ENCODE data around the gene AMIGO1. TPM values are rescaled to one million over a fixed set of nuclear protein-coding genes. Genes with fewer than 3 reads are reported as not detected.
A peak's percentile ranks its signal among the peaks of the same experiment; 100 is the strongest.

AMIGO1 gene
- total RNA-seq, 1 donor from 2014 or later, result 5.4 TPM

DNA sequence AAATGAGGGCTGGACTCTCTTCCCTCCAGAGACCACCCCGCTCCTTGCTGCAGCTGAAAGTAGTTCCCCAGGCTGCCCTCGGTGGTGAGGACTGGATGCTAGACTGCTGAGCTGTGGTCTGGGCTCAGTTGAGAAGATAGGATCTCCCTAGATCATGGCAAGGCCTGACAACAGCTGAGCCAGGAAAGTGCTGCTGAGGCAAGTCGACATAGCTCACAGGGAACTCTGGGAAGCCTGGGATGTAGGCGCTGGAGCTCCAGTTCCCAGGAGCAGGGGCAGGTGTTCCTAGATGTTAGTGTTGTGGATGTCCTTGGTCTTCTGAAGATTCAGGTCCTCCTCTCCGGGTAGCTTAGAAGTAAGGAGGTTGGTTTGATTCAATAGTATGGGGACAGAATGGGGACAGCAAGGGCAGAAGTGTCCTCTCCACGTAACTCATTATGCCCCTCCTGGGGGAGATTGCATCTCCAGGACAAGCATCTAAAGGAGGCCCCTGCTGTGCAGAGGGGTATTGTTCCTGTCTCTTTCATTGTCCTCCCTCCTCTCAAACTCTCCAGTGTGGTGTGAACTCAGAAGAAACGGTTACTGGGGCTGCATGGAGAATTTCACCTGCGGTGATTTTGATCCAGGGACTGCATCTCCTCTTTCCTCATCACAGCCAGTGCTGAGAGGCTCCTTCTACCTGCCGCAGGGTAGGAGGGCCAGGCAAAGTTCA is 11.9 kb downstream of the AMIGO1 start:
- no peak overlapping the region for H3K27ac Mint-ChIP-seq (ENCODE audit: unreplicated experiment)
- H3K9me3 Mint-ChIP-seq (ENCODE audit: unreplicated experiment), result no peaks in the 10 kb centered on the region
- H3K27me3 Mint-ChIP-seq (ENCODE audit: unreplicated experiment), result no peaks in the 10 kb centered on the region
- TF ChIP-seq CTCF (IDR thresholded peaks at IDR 0.05), result no peak
- peaks cover 9% of the 10 kb centered on the region for H3K36me3 Mint-ChIP-seq (ENCODE audit: unreplicated experiment)
- DNase-seq (ENCODE audit: extremely low spot score, unreplicated experiment), result no peak
- H3K4me3 Mint-ChIP-seq (ENCODE audit: unreplicated experiment), result no peak overlapping the region
- H3K4me1 Mint-ChIP-seq (ENCODE audit: unreplicated experiment), result peaks cover 40% of the 10 kb centered on the region

DNA sequence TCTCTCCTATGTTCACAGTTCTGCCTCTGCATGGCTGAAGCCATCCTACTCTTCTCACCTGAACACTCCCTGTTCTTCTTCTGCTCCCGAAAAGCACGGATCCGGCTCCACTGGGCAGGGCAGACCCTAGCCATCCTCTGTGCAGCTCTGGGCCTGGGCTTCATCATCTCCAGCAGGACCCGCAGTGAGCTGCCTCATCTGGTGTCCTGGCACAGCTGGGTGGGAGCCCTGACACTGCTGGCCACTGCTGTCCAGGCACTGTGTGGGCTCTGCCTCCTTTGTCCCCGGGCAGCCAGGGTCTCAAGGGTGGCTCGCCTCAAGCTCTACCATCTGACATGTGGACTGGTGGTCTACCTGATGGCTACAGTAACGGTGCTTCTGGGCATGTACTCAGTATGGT is 13.8 kb downstream of the AMIGO1 start:
- Mint-ChIP-seq H3K9me3 (ENCODE audit: unreplicated experiment) (no peaks in the 10 kb centered on the region), H3K4me1 (ENCODE audit: unreplicated experiment) (peaks cover 34% of the 10 kb centered on the region), H3K27me3 (ENCODE audit: unreplicated experiment) (no peaks in the 10 kb centered on the region), H3K36me3 (ENCODE audit: unreplicated experiment) (peaks cover 9% of the 10 kb centered on the region), H3K4me3 (ENCODE audit: unreplicated experiment) (peak overlapping the region; percentile 95), H3K27ac (ENCODE audit: unreplicated experiment) (no peak overlapping the region)
- TF ChIP-seq CTCF (IDR thresholded peaks at IDR 0.05), result no peak
- no peak for DNase-seq (ENCODE audit: extremely low spot score, unreplicated experiment)

DNA sequence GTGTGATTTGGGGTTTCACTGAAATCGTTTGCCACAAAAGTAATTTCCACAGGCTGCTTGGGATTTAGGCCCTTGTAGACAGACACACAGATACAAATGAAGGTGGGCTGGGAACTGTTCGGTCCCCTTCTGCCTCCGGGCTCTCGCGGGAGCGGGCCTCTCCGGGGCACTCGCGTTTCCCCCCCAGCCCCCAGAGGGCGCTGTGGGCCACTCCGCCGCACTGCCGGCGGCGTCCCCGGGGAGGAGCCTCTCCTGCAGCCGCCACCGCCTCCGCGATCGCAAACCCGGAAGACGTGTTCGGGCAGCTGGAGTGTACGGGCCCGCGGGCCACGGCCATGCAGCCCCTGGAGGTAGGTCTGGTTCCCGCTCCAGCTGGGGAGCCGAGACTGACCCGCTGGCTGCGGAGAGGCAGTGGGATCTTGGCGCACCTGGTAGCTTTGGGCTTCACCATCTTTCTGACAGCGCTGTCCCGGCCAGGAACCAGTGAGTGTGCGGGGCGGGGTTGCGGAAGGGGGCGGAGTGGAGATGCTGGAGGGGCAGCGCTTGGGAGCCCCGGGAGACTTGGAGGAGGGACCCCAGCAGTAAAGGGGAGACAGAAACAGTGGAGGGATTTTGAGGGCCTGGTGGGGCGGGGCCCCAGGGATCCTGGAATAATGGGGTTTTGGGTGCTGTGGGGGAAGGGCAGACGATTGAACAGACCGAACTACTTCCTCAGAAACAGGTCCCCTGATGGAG is 15.6 kb downstream of the AMIGO1 start, which contains the start of gene CYB561D1:
CYB561D1 (plus strand) TSS at position 290 of the 735 bp plus-strand sequence; CDS start at position 336, 46 bp downstream.
- no peaks in the 10 kb centered on the region for H3K27me3 Mint-ChIP-seq (ENCODE audit: unreplicated experiment)
- TF ChIP-seq CTCF (IDR thresholded peaks at IDR 0.05), result peak; percentile 95
- H3K36me3 Mint-ChIP-seq (ENCODE audit: unreplicated experiment), result peaks cover 7% of the 10 kb centered on the region
- peak; percentile 97 for DNase-seq (ENCODE audit: extremely low spot score, unreplicated experiment)
- H3K27ac Mint-ChIP-seq (ENCODE audit: unreplicated experiment), result peak within 1 kb of the TSS; percentile 77
- H3K4me3 Mint-ChIP-seq (ENCODE audit: unreplicated experiment), result peak within 1 kb of the TSS; percentile 95
- H3K9me3 Mint-ChIP-seq (ENCODE audit: unreplicated experiment), result no peaks in the 10 kb centered on the region
- peaks cover 27% of the 10 kb centered on the region for H3K4me1 Mint-ChIP-seq (ENCODE audit: unreplicated experiment)

GRCh38 chr1:109493227-109493626 is 16.3 kb downstream of the AMIGO1 start:
- peak overlapping the region; percentile 95 for H3K4me3 Mint-ChIP-seq (ENCODE audit: unreplicated experiment)
- H3K36me3 Mint-ChIP-seq (ENCODE audit: unreplicated experiment), result peaks cover 9% of the 10 kb centered on the region
- no peak for DNase-seq (ENCODE audit: extremely low spot score, unreplicated experiment)
- no peaks in the 10 kb centered on the region for H3K9me3 Mint-ChIP-seq (ENCODE audit: unreplicated experiment)
- no peak for TF ChIP-seq CTCF (IDR thresholded peaks at IDR 0.05)
- H3K27ac Mint-ChIP-seq (ENCODE audit: unreplicated experiment), result no peak overlapping the region
- H3K27me3 Mint-ChIP-seq (ENCODE audit: unreplicated experiment), result no peaks in the 10 kb centered on the region
- H3K4me1 Mint-ChIP-seq (ENCODE audit: unreplicated experiment), result peaks cover 27% of the 10 kb centered on the region

- Mint-ChIP-seq H3K27ac (ENCODE audit: unreplicated experiment) (no peak overlapping the region), H3K4me1 (ENCODE audit: unreplicated experiment) (peaks cover 27% of the 10 kb centered on the region), H3K4me3 (ENCODE audit: unreplicated experiment) (no peak overlapping the region)
Observed at GRCh38 chr1:109492779-109493178, 16.7 kb downstream of the AMIGO1 start.

More at GRCh38 chr1:109492779-109493178, 16.7 kb downstream of the AMIGO1 start:
- Mint-ChIP-seq H3K36me3 (ENCODE audit: unreplicated experiment) (peaks cover 9% of the 10 kb centered on the region), H3K9me3 (ENCODE audit: unreplicated experiment) (no peaks in the 10 kb centered on the region), H3K27me3 (ENCODE audit: unreplicated experiment) (no peaks in the 10 kb centered on the region)
- DNase-seq (ENCODE audit: extremely low spot score, unreplicated experiment), result no peak
- no peak for TF ChIP-seq CTCF (IDR thresholded peaks at IDR 0.05)
